Measurements from ENCODE around the gene SRGAP1.
"Not testable (repeated sequence)": the region's sequence is repeated elsewhere in the genome, so short reads cannot be mapped to it uniquely, and the experiment has no call there.

The SRGAP1 gene

DNA sequence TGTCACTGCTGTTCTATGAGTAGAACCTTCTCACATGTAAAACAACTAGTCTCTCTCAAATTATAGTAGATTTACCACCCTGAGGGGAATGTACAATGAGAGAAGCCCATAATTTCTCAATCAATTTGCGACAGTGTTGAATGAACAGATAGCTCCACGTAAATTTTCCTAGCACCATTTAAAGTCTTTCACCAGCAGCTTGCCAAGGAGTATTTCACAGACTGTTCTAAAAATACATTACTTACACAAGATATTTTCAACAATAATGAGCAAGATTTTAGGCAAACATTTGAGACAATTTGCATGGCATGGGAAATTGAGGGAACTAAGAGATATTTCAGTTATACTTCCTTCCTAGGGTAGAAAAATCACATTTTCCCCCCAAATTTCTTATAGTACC is 226.0 kb downstream of the SRGAP1 start:
- H3K23ac ChIP-seq (ENCODE audit: low read depth, low read length, poor library complexity), result no peak overlapping the region
- H3K4me2 ChIP-seq (ENCODE audit: insufficient read depth, low read length, poor library complexity, severe bottlenecking), result no peak overlapping the region
- no peak for DNase-seq (ENCODE audit: low spot score)
- no peak overlapping the region for H3K4me3 ChIP-seq (ENCODE audit: low read length in 2 of 2)
- H2BK12ac ChIP-seq (ENCODE audit: low read length), result no peak overlapping the region
- H2BK15ac ChIP-seq (ENCODE audit: low read length), result no peak overlapping the region
- H3K18ac ChIP-seq (ENCODE audit: low read length), result no peak overlapping the region
- WGBS, 2 donors (ENCODE audit: extremely low coverage in 2 of 2, insufficient read length in 2 of 2, insufficient replicate concordance in 1 of 2), result no CpG with 5 or more reads among the region's 2 CpGs
- H3K79me1 ChIP-seq (ENCODE audit: low read depth, low read length), result no peaks in the 10 kb centered on the region
- H3K4me1 ChIP-seq (ENCODE audit: control insufficient read depth in 2 of 2, insufficient read depth in 1 of 2, low read depth in 1 of 2, low read length in 2 of 2), result peaks cover 0 to 2% of the 10 kb centered on the region in 2 donors
- no peak overlapping the region for H2AFZ ChIP-seq (ENCODE audit: low read length)
- H3K27me3 ChIP-seq (ENCODE audit: control insufficient read depth in 3 of 3, insufficient read depth in 3 of 3, low read depth in 1 of 3, low read length in 3 of 3), result no peaks in the 10 kb centered on the region
- H3K27ac ChIP-seq (replicated peaks; ENCODE audit: low read length), result no peak overlapping the region
- no peak overlapping the region for H3K4ac ChIP-seq (ENCODE audit: low read length)
- no peak overlapping the region for H3K9ac ChIP-seq (ENCODE audit: low read depth, low read length, poor library complexity)
- H3K36me3 ChIP-seq (replicated peaks in 1 of 2; ENCODE audit: control insufficient read depth in 2 of 2, insufficient read depth in 2 of 2, low read length in 2 of 2), result peaks cover 0 to 71% of the 10 kb centered on the region in 2 donors
- no peak overlapping the region for H2BK120ac ChIP-seq (ENCODE audit: low read depth, low read length)
- H4K8ac ChIP-seq (ENCODE audit: low read depth, low read length), result no peak overlapping the region
- H3K14ac ChIP-seq (ENCODE audit: low read length), result no peak overlapping the region
- peaks cover 0 to 6% of the 10 kb centered on the region in 2 donors for H3K9me3 ChIP-seq (replicated peaks in 1 of 2; ENCODE audit: control insufficient read depth in 2 of 2, insufficient read depth in 1 of 2, low read depth in 1 of 2, low read length in 2 of 2)
- H2AK5ac ChIP-seq (ENCODE audit: low read depth, low read length), result no peak overlapping the region
- H4K91ac ChIP-seq (ENCODE audit: low read depth, low read length, poor library complexity), result no peak overlapping the region
- H2BK5ac ChIP-seq (ENCODE audit: low read length), result no peak overlapping the region

DNA sequence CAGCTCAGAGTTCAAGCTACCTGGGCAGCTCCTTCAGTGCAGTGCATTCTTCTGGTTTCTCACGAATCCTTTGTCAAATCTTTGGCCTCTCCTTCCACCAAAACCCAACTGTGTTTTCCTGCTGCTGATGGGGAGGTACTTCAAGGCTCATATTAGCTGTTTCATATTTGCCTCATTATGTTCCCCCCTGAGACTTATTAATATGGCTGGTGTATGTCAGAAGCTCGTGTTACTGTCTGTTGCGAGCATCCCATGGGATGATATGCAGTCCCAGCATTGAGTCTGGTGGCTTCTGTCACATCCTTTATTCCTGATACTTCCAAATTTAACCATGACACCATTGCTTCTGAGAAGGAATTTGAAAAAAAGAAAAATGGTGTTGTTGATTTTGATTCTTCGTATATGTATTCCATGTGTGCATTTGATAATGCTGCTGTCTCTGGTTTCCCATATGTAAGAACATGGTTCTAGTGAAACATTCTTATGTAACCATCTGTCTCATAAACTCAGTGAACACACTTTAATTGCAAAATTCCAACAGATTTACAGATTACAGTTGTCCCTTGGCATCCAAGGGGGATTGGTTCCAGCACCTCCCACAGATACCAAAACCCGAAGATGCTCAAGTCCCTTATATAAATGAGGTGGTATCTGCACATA is 228.5 kb downstream of the SRGAP1 start:
- Histone ChIP-seq H3K4me1 (ENCODE audit: control insufficient read depth in 2 of 2, insufficient read depth in 1 of 2, low read depth in 1 of 2, low read length in 2 of 2) (peaks cover 0 to 2% of the 10 kb centered on the region in 2 donors), H3K27ac (replicated peaks; ENCODE audit: low read length) (no peak overlapping the region), H2AK5ac (ENCODE audit: low read depth, low read length) (no peak overlapping the region), H3K14ac (ENCODE audit: low read length) (no peak overlapping the region), H2BK12ac (ENCODE audit: low read length) (no peak overlapping the region), H3K4ac (ENCODE audit: low read length) (no peak overlapping the region), H3K9me3 (replicated peaks in 1 of 2; ENCODE audit: control insufficient read depth in 2 of 2, insufficient read depth in 1 of 2, low read depth in 1 of 2, low read length in 2 of 2) (peaks cover 0 to 8% of the 10 kb centered on the region in 2 donors), H3K18ac (ENCODE audit: low read length) (no peak overlapping the region), H3K4me2 (ENCODE audit: insufficient read depth, low read length, poor library complexity, severe bottlenecking) (no peak overlapping the region), H2BK15ac (ENCODE audit: low read length) (no peak overlapping the region), H3K27me3 (ENCODE audit: control insufficient read depth in 3 of 3, insufficient read depth in 3 of 3, low read depth in 1 of 3, low read length in 3 of 3) (no peaks in the 10 kb centered on the region), H2BK120ac (ENCODE audit: low read depth, low read length) (no peak overlapping the region), H4K91ac (ENCODE audit: low read depth, low read length, poor library complexity) (no peak overlapping the region), H3K4me3 (ENCODE audit: low read length in 2 of 2) (no peak overlapping the region), H3K23ac (ENCODE audit: low read depth, low read length, poor library complexity) (no peak overlapping the region), H4K8ac (ENCODE audit: low read depth, low read length) (no peak overlapping the region), H3K79me1 (ENCODE audit: low read depth, low read length) (no peaks in the 10 kb centered on the region), H3K9ac (ENCODE audit: low read depth, low read length, poor library complexity) (no peak overlapping the region), H3K36me3 (replicated peaks in 1 of 2; ENCODE audit: control insufficient read depth in 2 of 2, insufficient read depth in 2 of 2, low read length in 2 of 2) (peaks cover 0 to 57% of the 10 kb centered on the region in 2 donors), H2AFZ (ENCODE audit: low read length) (no peak overlapping the region), H2BK5ac (ENCODE audit: low read length) (no peak overlapping the region)
- WGBS, 2 donors (ENCODE audit: extremely low coverage in 2 of 2, insufficient read length in 2 of 2, insufficient replicate concordance in 1 of 2), result no CpG with 5 or more reads among the region's 5 CpGs
- DNase-seq (ENCODE audit: low spot score), result no peak

DNA sequence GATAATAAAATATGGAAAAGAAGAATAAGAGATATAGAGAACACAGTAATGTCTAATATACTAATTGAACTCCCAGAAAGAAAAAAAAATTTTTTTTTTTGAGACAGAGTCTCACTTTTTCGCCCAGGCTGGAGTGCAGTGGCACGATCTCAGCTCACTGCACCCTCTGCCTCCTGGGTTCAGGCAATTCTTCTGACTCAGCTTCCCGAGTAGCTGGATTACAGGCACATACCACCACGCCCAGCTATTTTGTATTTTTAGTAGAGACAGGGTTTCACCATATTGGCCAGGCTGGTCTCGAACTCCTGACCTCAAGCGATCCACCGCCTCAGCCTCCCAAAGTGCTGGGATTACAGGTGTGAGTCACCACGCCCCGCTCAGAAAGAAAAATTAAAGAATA is 232.1 kb downstream of the SRGAP1 start:
- H3K27ac ChIP-seq (replicated peaks; ENCODE audit: low read length); H4K8ac ChIP-seq (ENCODE audit: low read depth, low read length); H3K4me3 ChIP-seq (ENCODE audit: low read length in 2 of 2); H3K9ac ChIP-seq (ENCODE audit: low read depth, low read length, poor library complexity); H2AK5ac ChIP-seq (ENCODE audit: low read depth, low read length); H2AFZ ChIP-seq (ENCODE audit: low read length); DNase-seq (ENCODE audit: low spot score); H3K27me3 ChIP-seq (ENCODE audit: control insufficient read depth in 3 of 3, insufficient read depth in 3 of 3, low read depth in 1 of 3, low read length in 3 of 3); H2BK12ac ChIP-seq (ENCODE audit: low read length); H3K79me1 ChIP-seq (ENCODE audit: low read depth, low read length); H3K4me2 ChIP-seq (ENCODE audit: insufficient read depth, low read length, poor library complexity, severe bottlenecking); H3K4me1 ChIP-seq (ENCODE audit: control insufficient read depth in 2 of 2, insufficient read depth in 1 of 2, low read depth in 1 of 2, low read length in 2 of 2); H3K9me3 ChIP-seq (replicated peaks in 1 of 2; ENCODE audit: control insufficient read depth in 2 of 2, insufficient read depth in 1 of 2, low read depth in 1 of 2, low read length in 2 of 2); H2BK5ac ChIP-seq (ENCODE audit: low read length); H3K23ac ChIP-seq (ENCODE audit: low read depth, low read length, poor library complexity); H2BK15ac ChIP-seq (ENCODE audit: low read length); H2BK120ac ChIP-seq (ENCODE audit: low read depth, low read length); H3K18ac ChIP-seq (ENCODE audit: low read length); H3K14ac ChIP-seq (ENCODE audit: low read length); H3K4ac ChIP-seq (ENCODE audit: low read length); H4K91ac ChIP-seq (ENCODE audit: low read depth, low read length, poor library complexity): not testable (repeated sequence)
- H3K36me3 ChIP-seq (replicated peaks in 1 of 2; ENCODE audit: control insufficient read depth in 2 of 2, insufficient read depth in 2 of 2, low read length in 2 of 2), result peaks cover 0 to 68% of the 10 kb centered on the region in 2 donors
- no CpG with 5 or more reads among the region's 9 CpGs for WGBS, 2 donors (ENCODE audit: extremely low coverage in 2 of 2, insufficient read length in 2 of 2, insufficient replicate concordance in 1 of 2)

DNA sequence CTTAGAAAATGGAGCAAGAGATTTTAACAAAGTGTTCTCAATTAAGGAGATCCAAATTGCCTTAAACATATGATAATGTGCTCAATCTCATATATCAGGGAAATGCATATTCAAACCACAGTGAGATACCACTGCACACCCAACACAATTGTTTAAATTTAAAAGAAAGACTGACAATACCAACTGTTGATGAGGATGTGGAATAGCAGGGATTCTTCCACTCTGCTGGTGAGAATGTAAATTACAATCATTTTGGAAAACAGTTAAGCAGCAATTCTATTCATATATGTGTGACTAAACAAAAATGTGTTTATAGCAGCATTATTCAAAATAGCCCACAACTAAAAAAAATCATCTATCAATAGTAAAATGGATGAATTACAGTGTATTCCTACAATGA is 233.4 kb downstream of the SRGAP1 start:
- Histone ChIP-seq H3K4ac (ENCODE audit: low read length) (no peak overlapping the region), H3K4me1 (ENCODE audit: control insufficient read depth in 2 of 2, insufficient read depth in 1 of 2, low read depth in 1 of 2, low read length in 2 of 2) (no peaks in the 10 kb centered on the region), H4K91ac (ENCODE audit: low read depth, low read length, poor library complexity) (no peak overlapping the region), H3K4me2 (ENCODE audit: insufficient read depth, low read length, poor library complexity, severe bottlenecking) (no peak overlapping the region), H3K18ac (ENCODE audit: low read length) (no peak overlapping the region), H2BK5ac (ENCODE audit: low read length) (no peak overlapping the region), H2BK120ac (ENCODE audit: low read depth, low read length) (no peak overlapping the region), H2AK5ac (ENCODE audit: low read depth, low read length) (no peak overlapping the region), H3K4me3 (ENCODE audit: low read length in 2 of 2) (no peak overlapping the region), H3K27me3 (ENCODE audit: control insufficient read depth in 3 of 3, insufficient read depth in 3 of 3, low read depth in 1 of 3, low read length in 3 of 3) (no peaks in the 10 kb centered on the region), H3K9me3 (replicated peaks in 1 of 2; ENCODE audit: control insufficient read depth in 2 of 2, insufficient read depth in 1 of 2, low read depth in 1 of 2, low read length in 2 of 2) (peaks cover 0 to 8% of the 10 kb centered on the region in 2 donors), H2BK15ac (ENCODE audit: low read length) (no peak overlapping the region), H2AFZ (ENCODE audit: low read length) (no peak overlapping the region), H2BK12ac (ENCODE audit: low read length) (no peak overlapping the region), H3K79me1 (ENCODE audit: low read depth, low read length) (no peaks in the 10 kb centered on the region), H4K8ac (ENCODE audit: low read depth, low read length) (no peak overlapping the region), H3K14ac (ENCODE audit: low read length) (no peak overlapping the region), H3K27ac (replicated peaks; ENCODE audit: low read length) (no peak overlapping the region), H3K36me3 (replicated peaks in 1 of 2; ENCODE audit: control insufficient read depth in 2 of 2, insufficient read depth in 2 of 2, low read length in 2 of 2) (peaks cover 0 to 67% of the 10 kb centered on the region in 2 donors), H3K23ac (ENCODE audit: low read depth, low read length, poor library complexity) (no peak overlapping the region), H3K9ac (ENCODE audit: low read depth, low read length, poor library complexity) (no peak overlapping the region)
- no peak for DNase-seq (ENCODE audit: low spot score)

All from neuronal stem cell (in vitro differentiated cells).